Gastrocnemius medialis (tissue), 4 donors: ENCODE measurements around the gene LOC128125822.
A peak's percentile ranks its signal among the peaks of the same experiment; 100 is the strongest.

Experiments used
- ATAC-seq, 2 donors: fragments of 150-250 bp; one replicate each; pipeline ENCODE4 v1.9.1; 2016
- DNase-seq, 2 donors: peaks; one replicate each; pipeline ENCODE4 v3.0.0-alpha.2; 2019
- H3K27ac ChIP-seq, 4 donors: fragments of 200-600 bp; sonication (generic); 1 replicate in 1 of 4; 2 replicates in 3 of 4; pipeline ENCODE4 v1.5.1; 2016 to 2018; ENCODE audit warnings: mild to moderate bottlenecking in 2 of 4, moderate library complexity in 1 of 4
- H3K27me3 ChIP-seq, 3 donors: fragments of 200-600 bp; sonication (generic) in 2 of 3; 1 replicate in 1 of 3; 2 replicates in 2 of 3; pipeline versions ENCODE4 v1.5.1 to v1.6.0; 2016 to 2019; ENCODE audit warnings: mild to moderate bottlenecking in 1 of 3, moderate library complexity in 1 of 3
- H3K36me3 ChIP-seq, 2 donors: fragments of 200-600 bp; sonication (generic) in 1 of 2; one replicate each; pipeline ENCODE4 v1.5.1; 2017 to 2018
- H3K4me1 ChIP-seq, 2 donors: fragments of 200-600 bp; sonication (generic) in 1 of 2; one replicate each; pipeline ENCODE4 v1.5.1; 2016 to 2017; ENCODE audit warnings: mild to moderate bottlenecking in 2 of 2
- H3K4me3 ChIP-seq, 4 donors: fragments of 200-600 bp; sonication (generic) in 3 of 4; 1 replicate in 1 of 4; 2 replicates in 3 of 4; pipeline ENCODE4 v1.5.1; 2016 to 2019; ENCODE audit warnings: mild to moderate bottlenecking in 2 of 4
- H3K9me3 ChIP-seq, 3 donors: fragments of 200-600 bp; sonication (generic) in 2 of 3; 1 replicate in 1 of 3; 2 replicates in 2 of 3; pipeline ENCODE4 v1.5.1; 2016 to 2019
- POLR2A ChIP-seq, 2 donors: fragments of 450-650 bp; IDR thresholded peaks; one replicate each; pipeline ENCODE4 v1.6.1; 2017; ENCODE audit warnings: antibody characterized with exemption in 2 of 2, mild to moderate bottlenecking in 2 of 2, moderate library complexity in 2 of 2
- in situ Hi-C, 4 donors: fragments of 200-750 bp; cut with MboI; loops; one replicate each; pipeline versions ENCODE4 v1.15.0 to v1.8.0; 2017; ENCODE audit warnings: low sequenced_read_pairs in 4 of 4
- intact Hi-C: fragments of 100-400 bp; cut with DNase I; formaldehyde crosslinking; loops from one replicate; pipeline ENCODE4 v1.15.1; 2023; ENCODE audit warnings: low total_unique reads
- TF ChIP-seq, protein P1 (sequence below), 5 experiments: fragments of 450-650 bp in 3 of 5; fragments of 200-600 bp in 2 of 5; sonication (generic) in 2 of 5; IDR thresholded peaks in 4 of 5; conservative IDR thresholded peaks in 1 of 5; 1 replicate in 4 of 5; 2 replicates in 1 of 5; pipeline ENCODE4 v1.5.1; 2016 to 2019; ENCODE audit warnings: antibody characterized with exemption in 5 of 5, mild to moderate bottlenecking in 3 of 5, moderate library complexity in 3 of 5

Gene LOC128125822

GRCh38 chr6:63576985-63577712 is 4.9 kb downstream of the LOC128125822 start:
- DNase-seq (no peak), ATAC-seq (no peak)
- Histone ChIP-seq H3K27ac (peak overlapping the region in 3 of 4 donors; percentile 8 to 99 (median 17)), H3K4me1 (peaks cover 5 to 28% of the 10 kb centered on the region in 2 donors), H3K4me3 (peak overlapping the region in 1 of 4 donors; percentile 96), H3K9me3 (no peaks in the 10 kb centered on the region), H3K36me3 (peaks cover 5 to 59% of the 10 kb centered on the region in 2 donors), H3K27me3 (no peaks in the 10 kb centered on the region)
- TF ChIP-seq POLR2A (IDR thresholded peaks at IDR 0.05) = no peak
- TF ChIP-seq, protein P1, sequence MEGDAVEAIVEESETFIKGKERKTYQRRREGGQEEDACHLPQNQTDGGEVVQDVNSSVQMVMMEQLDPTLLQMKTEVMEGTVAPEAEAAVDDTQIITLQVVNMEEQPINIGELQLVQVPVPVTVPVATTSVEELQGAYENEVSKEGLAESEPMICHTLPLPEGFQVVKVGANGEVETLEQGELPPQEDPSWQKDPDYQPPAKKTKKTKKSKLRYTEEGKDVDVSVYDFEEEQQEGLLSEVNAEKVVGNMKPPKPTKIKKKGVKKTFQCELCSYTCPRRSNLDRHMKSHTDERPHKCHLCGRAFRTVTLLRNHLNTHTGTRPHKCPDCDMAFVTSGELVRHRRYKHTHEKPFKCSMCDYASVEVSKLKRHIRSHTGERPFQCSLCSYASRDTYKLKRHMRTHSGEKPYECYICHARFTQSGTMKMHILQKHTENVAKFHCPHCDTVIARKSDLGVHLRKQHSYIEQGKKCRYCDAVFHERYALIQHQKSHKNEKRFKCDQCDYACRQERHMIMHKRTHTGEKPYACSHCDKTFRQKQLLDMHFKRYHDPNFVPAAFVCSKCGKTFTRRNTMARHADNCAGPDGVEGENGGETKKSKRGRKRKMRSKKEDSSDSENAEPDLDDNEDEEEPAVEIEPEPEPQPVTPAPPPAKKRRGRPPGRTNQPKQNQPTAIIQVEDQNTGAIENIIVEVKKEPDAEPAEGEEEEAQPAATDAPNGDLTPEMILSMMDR (IDR thresholded peaks at IDR 0.05 in 4 of 5, conservative IDR thresholded peaks at IDR 0.05 in 1 of 5) = no peak
- intact Hi-C loops = no loop called here
- in situ Hi-C loops = loop anchor here in 1 of 4 donors (10.0 kb wide), 1 partner anchor 58 kb away; the partner anchor contains the start of gene PHF3

GRCh38 chr6:63578757-63579156 is 6.5 kb downstream of the LOC128125822 start:
- DNase-seq = no peak
- TF ChIP-seq POLR2A (IDR thresholded peaks at IDR 0.05) = no peak
- TF ChIP-seq, protein P1 (IDR thresholded peaks at IDR 0.05 in 4 of 5, conservative IDR thresholded peaks at IDR 0.05 in 1 of 5) = no peak
- intact Hi-C loops (no loop called here), in situ Hi-C loops (loop anchor here in 1 of 4 donors (10.0 kb wide), 1 partner anchor 56 kb away; the partner anchor contains the start of gene PHF3)
- Histone ChIP-seq H3K4me1 (peaks cover 5 to 28% of the 10 kb centered on the region in 2 donors), H3K9me3 (no peaks in the 10 kb centered on the region), H3K27me3 (no peaks in the 10 kb centered on the region), H3K4me3 (no peak overlapping the region), H3K27ac (peak overlapping the region in 1 of 4 donors; percentile 2), H3K36me3 (peaks cover 5 to 62% of the 10 kb centered on the region in 2 donors)
- no peak for ATAC-seq

DNA sequence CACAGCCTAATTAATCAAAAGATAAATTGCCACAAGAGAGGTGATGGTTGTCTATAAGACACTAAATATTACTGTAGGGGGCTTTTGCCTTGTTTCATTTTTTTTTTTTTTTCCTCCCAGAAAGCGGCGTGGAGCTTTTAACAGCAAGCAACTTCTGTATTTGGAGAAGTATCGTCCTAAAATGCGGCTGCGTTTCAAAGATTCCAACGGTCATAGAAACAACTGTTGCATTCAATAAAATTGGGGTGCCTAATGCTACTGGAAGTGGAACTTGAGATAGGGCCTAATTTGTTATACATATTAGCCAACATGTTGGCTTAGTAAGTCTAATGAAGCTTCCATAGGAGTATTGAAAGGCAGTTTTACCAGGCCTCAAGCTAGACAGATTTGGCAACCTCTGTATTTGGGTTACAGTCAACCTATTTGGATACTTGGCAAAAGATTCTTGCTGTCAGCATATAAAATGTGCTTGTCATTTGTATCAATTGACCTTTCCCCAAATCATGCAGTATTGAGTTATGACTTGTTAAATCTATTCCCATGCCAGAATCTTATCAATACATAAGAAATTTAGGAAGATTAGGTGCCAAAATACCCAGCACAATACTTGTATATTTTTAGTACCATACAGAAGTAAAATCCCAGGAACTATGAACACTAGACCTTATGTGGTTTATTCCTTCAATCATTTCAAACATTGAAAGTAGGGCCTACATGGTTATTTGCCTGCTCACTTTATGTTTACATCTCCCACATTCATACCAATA is 7.8 kb downstream of the LOC128125822 start:
- H3K36me3 ChIP-seq = peaks cover 5 to 62% of the 10 kb centered on the region in 2 donors
- DNase-seq (no peak), ATAC-seq (no peak)
- H3K27ac ChIP-seq = no peak overlapping the region
- H3K9me3 ChIP-seq = no peaks in the 10 kb centered on the region
- no peak for TF ChIP-seq POLR2A (IDR thresholded peaks at IDR 0.05)
- TF ChIP-seq, protein P1 (IDR thresholded peaks at IDR 0.05 in 4 of 5, conservative IDR thresholded peaks at IDR 0.05 in 1 of 5) = no peak
- H3K27me3 ChIP-seq = no peaks in the 10 kb centered on the region
- H3K4me1 ChIP-seq = peaks cover 5 to 17% of the 10 kb centered on the region in 2 donors
- intact Hi-C loops (no loop called here), in situ Hi-C loops (loop anchor here in 1 of 4 donors (10.0 kb wide), 1 partner anchor 55 kb away; the partner anchor contains the start of gene PHF3)
- H3K4me3 ChIP-seq = no peak overlapping the region

DNA sequence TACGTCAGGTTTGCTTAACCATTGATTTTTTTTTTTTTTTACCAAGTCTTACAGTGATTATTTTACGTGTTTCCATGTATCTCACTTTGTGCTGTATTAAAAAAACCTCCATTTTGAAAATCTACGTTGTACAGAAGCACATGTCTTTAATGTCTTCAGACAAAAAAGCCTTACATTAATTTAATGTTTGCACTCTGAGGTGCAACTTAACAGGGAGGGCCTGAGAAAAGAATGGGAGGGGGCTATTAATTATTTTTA is 8.4 kb downstream of the LOC128125822 start:
- TF ChIP-seq, protein P1 (IDR thresholded peaks at IDR 0.05 in 4 of 5, conservative IDR thresholded peaks at IDR 0.05 in 1 of 5) = no peak
- TF ChIP-seq POLR2A (IDR thresholded peaks at IDR 0.05) = no peak
- DNase-seq (no peak), ATAC-seq (no peak)
- Histone ChIP-seq H3K27ac (no peak overlapping the region), H3K4me3 (no peak overlapping the region), H3K36me3 (peaks cover 5 to 62% of the 10 kb centered on the region in 2 donors), H3K27me3 (no peaks in the 10 kb centered on the region), H3K9me3 (no peaks in the 10 kb centered on the region), H3K4me1 (peaks cover 5 to 12% of the 10 kb centered on the region in 2 donors)
- intact Hi-C loops (no loop called here), in situ Hi-C loops (no loop called here)
